Measurements from ENCODE around the gene STRAP. TPM values are rescaled to one million over a fixed set of nuclear protein-coding genes. Genes with fewer than 3 reads are reported as not detected.

The STRAP gene, protein sequence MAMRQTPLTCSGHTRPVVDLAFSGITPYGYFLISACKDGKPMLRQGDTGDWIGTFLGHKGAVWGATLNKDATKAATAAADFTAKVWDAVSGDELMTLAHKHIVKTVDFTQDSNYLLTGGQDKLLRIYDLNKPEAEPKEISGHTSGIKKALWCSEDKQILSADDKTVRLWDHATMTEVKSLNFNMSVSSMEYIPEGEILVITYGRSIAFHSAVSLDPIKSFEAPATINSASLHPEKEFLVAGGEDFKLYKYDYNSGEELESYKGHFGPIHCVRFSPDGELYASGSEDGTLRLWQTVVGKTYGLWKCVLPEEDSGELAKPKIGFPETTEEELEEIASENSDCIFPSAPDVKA
- 75.6 and 107 TPM in 2 replicates for total RNA-seq

DNA sequence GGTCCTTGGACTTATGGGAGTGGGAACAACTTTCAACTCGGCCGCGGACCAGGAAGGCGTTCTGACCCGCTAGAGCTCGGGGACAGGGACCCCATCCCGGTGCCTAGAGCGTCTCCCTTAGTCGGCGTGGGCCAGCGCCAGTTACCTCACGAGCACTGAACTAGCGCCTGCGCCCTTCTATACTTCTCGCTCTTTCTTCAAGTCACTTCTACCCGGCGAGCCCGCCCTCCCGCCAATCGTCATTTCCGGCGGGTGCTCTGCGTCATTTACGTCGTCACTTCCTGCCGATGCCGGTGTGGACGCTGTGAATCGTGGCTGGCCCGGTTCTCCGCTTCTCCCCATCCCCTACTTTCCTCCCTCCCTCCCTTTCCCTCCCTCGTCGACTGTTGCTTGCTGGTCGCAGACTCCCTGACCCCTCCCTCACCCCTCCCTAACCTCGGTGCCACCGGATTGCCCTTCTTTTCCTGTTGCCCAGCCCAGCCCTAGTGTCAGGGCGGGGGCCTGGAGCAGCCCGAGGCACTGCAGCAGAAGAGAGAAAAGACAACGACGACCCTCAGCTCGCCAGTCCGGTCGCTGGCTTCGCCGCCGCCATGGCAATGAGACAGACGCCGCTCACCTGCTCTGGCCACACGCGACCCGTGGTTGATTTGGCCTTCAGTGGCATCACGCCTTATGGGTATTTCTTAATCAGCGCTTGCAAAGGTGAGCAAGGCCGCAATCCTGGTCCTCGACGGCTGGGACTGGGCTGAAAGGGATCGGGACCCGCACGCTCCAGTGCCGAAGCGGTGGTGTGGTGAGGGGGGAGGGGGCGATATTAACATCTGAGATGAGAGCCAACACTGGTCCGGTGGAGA, at the start of gene STRAP:
TSS of gene STRAP (plus strand) at position 270 of the 854 bp plus-strand sequence. CDS start at position 591, 321 bp downstream.

DNA sequence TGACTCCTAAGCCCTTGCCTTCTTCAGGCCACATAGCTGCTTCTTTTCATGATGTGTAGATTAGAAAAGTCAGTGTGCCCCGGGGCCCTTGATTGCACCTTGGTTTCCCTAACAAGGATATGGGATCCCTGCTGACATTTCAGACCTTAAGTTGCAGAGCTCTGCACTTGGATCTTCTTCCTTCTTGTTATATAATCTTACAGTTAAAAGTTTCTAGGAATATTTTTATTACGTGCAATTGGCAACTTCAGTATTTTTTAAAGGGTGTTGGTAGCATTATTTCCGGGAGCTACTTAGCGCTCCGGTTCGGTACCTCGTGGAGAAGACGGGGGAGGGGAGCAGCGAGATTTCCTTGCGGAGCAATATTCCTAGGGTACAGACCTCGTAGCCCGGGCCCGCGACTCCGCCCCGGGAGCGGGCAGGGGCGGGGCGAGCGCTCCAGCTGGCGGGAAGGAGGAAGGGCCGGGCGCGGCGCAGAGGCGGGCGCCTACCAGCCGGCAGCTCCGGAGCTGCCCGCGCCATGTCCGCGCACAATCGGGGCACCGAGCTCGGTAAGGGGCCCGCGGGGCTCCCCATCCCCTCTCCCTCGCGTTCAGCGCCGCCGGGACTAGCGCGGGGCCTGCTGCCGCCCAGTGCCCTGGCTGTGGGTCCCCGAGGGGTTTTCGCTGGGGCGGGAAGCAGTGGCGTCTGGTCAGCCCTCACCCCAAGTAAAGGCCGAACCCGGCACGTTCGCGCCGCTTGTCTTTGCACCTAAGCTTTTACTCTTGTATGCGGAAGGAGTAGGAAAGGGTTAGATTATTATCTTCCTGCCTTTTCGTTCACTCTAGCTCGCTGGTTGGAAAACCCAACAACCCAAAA, 28.9 kb downstream of the STRAP start, which contains the start of gene DERA:
TSS of gene DERA (plus strand) at position 469 of the 858 bp plus-strand sequence. CDS start at position 521, 52 bp downstream.

Other genes starting within 250 kb of the STRAP start
- 141 and 156 TPM in 2 replicates for gene EPS8, start 93.0 kb upstream of the STRAP start, total RNA-seq
- 45.7 and 75.0 TPM in 2 replicates for gene DERA, start 28.9 kb downstream of the STRAP start, total RNA-seq